Astrocyte of the spinal cord (primary cell): ENCODE measurements around the gene PDGFRB.

Source experiments
- DNase-seq: peaks from one replicate; pipeline ENCODE4 v3.0.0; 2011; ENCODE audit warnings: low read depth, low spot score
- H3K4me3 ChIP-seq: 2 replicates; pipeline ENCODE4 v1.5.1; 2011; ENCODE audit warnings: low read depth, mild to moderate bottlenecking, low read length, moderate library complexity
- in situ Hi-C: cut with HindIII; loops from 2 replicates; pipeline ENCODE4 v1.10.0; 2017; ENCODE audit warnings: low sequenced_read_pairs
- TF ChIP-seq, protein P1 (sequence below): IDR thresholded peaks from 2 replicates; pipeline ENCODE4 v1.5.1; 2012; ENCODE audit warnings: low read depth, mild to moderate bottlenecking, low read length, inconsistent platforms

PDGFRB gene

DNA sequence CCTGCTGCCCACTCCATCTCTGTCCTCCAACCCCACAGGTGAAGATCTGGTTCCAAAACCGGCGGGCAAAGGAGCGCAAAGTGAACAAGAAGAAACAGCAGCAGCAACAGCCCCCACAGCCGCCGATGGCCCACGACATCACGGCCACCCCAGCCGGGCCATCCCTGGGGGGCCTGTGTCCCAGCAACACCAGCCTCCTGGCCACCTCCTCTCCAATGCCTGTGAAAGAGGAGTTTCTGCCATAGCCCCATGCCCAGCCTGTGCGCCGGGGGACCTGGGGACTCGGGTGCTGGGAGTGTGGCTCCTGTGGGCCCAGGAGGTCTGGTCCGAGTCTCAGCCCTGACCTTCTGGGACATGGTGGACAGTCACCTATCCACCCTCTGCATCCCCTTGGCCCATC, 27.8 kb upstream of the PDGFRB start:
- no peak overlapping the region for H3K4me3 ChIP-seq
- TF ChIP-seq, protein P1, sequence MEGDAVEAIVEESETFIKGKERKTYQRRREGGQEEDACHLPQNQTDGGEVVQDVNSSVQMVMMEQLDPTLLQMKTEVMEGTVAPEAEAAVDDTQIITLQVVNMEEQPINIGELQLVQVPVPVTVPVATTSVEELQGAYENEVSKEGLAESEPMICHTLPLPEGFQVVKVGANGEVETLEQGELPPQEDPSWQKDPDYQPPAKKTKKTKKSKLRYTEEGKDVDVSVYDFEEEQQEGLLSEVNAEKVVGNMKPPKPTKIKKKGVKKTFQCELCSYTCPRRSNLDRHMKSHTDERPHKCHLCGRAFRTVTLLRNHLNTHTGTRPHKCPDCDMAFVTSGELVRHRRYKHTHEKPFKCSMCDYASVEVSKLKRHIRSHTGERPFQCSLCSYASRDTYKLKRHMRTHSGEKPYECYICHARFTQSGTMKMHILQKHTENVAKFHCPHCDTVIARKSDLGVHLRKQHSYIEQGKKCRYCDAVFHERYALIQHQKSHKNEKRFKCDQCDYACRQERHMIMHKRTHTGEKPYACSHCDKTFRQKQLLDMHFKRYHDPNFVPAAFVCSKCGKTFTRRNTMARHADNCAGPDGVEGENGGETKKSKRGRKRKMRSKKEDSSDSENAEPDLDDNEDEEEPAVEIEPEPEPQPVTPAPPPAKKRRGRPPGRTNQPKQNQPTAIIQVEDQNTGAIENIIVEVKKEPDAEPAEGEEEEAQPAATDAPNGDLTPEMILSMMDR: no peak
- in situ Hi-C loops: no loop called here
- no peak for DNase-seq

DNA sequence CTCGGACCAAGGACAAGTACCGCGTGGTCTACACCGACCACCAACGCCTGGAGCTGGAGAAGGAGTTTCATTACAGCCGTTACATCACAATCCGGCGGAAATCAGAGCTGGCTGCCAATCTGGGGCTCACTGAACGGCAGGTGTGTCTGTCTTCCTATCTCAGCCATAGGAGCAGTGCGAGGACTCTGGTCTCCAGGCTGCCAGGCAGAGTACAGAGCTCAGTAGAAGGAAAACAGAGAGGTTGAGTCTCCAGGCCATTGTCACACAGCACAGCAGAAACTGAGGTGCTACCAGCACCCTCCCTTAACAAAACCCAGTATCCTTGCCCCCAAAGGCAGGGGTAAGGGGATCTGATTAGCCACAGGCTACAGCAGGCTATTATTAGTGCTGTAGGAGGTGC, 27.1 kb upstream of the PDGFRB start:
- no peak for DNase-seq
- H3K4me3 ChIP-seq: no peak overlapping the region
- TF ChIP-seq, protein P1: no peak
- in situ Hi-C loops: no loop called here

DNA sequence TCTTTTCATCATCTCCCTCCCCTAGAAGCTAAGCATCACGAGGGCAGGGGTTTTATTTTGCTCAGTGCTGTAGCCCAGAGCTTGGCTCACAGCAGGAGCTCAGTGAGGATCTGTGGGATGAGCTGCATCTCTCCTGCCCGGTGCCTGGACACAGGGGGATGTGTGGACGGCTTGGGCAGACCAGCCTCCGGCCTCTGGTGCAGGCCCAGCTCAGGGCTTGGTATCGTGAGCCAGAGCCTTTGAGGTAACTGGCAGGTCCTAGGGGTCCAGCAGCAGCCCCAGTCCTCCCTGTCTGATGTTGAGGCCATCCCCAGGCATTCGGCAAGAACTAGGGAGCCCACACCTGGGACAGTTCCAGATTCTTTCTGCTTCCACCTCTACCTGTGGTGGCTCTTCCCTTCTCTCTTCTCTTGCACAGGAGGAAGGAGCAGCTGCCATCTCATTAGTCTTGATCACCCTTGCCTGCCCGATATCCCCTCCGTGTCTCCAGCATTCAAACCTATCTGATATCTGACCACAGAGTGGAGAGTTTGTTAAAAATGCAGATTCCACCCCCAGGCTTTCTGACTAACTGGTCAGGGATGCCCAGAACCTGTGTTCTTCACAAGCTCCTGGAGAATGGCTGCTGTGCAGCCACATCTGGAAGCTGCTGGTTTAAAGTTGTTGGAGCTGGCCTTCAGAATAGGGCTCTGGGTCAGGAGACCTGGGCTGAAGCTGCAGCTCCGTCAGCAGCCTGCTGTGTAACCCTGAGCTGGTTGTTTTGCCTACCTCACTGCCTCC, 26.3 kb upstream of the PDGFRB start:
- in situ Hi-C loops: no loop called here
- no peak overlapping the region for H3K4me3 ChIP-seq
- TF ChIP-seq, protein P1: no peak
- no peak for DNase-seq

DNA sequence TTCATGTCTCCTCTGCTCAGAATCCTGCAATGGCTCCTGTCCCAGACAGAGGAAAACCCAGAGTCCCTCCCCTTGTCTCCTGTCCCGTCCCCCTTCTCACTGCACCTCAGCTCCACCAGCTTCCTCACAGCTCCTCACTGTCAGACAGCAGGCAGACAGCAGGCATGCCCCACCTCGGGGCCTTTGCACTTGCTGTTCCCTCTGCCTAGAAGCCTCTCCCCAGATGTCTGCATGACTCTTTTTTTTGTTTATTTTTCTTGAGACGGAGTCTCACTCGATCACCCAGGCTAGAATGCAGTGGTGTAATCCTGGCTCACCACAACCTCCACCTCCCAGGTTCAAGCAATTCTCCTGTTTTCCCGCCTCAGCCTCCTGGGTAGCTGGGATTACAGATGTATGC, 25.4 kb upstream of the PDGFRB start:
- in situ Hi-C loops: no loop called here
- peak; percentile 50 for DNase-seq
- no peak overlapping the region for H3K4me3 ChIP-seq
- TF ChIP-seq, protein P1: no peak

DNA sequence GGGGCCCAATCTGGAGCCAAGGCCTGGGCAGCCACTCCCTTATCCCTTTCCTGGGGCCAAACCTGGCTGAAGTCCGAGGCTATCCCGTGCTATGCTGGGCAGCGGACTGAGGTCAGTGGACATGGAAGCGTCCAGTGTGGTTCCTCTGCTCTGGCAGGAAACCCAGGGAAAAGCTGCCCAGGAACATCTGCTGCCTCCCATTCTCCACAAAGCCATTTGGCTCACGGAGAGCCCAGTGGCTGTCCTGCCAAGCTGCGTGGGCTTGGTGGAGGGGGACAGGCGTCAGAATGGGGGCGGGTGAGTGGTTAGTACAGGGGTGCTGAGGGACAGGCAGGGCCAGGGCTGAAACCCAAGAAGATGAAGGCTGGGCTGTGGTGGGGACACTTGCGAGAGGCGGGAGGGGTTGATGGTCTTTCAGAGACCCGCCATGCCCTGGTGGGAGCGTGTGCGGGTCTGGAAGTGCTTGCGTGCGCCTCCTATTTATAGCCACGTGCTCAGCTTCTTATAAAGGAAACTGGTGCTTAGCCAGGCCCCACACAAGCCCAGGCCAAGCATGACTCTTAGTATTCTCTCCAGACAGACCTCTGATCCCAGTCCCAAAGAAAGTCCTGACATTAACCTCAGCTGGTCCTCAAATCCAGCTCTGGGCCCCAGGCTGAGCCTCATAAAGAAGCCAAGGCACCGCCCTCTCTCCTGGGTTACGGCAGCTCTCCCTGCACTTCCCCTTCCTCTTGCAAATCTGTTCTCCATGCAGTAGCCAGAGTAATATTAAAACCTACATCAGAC, 24.8 kb upstream of the PDGFRB start:
- TF ChIP-seq, protein P1: no peak
- in situ Hi-C loops: no loop called here
- DNase-seq: no peak
- no peak overlapping the region for H3K4me3 ChIP-seq

DNA sequence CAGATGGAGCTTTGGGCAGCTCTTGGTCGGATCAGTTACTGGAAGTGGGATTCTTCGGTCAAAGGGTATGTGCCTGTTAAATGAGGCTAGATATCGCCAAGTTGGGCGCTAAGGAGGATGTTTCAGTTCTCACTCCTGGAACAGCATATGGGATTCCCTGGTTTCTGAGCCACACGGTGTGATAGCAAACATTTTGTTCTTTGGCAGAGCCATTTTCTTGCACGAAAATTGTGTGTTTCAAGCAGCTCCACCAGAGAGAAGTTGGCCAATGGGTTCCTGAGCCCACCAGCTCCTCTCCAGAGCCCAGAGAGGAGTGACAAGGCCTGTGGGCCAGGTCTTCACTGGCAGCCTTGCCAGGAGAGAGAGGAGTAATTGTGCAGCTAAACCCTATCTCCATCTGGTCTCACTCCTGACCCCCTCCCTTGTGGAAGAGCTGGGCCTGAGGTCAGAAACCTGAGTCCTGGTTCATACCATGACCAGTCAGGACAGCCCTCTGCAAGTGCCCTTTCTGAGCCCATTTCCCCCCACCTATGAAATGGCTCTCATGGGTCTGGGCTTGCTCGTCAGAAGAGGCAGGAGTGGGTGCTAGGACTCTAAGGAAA, 23.5 kb upstream of the PDGFRB start:
- TF ChIP-seq, protein P1: no peak
- in situ Hi-C loops: no loop called here
- no peak overlapping the region for H3K4me3 ChIP-seq
- DNase-seq: no peak
